Fibroblast of lung (primary cell): ENCODE results near the gene SPPL3. TPM values are rescaled to one million over a fixed set of nuclear protein-coding genes. Genes with fewer than 3 reads are reported as not detected.
A peak's percentile ranks its signal among the peaks of the same experiment; 100 is the strongest.

Experiments
- DNase-seq, 2 donors: peaks; one replicate each; pipeline versions ENCODE4 v3.0.0 to v3.0.0-alpha.2; 2010; ENCODE audit warnings: low read depth in 2 of 2
- H2AFZ ChIP-seq: 2 replicates; pipeline ENCODE4 v1.5.1; 2012; ENCODE audit warnings: low read length, control low read depth, inconsistent platforms
- H3K27ac ChIP-seq: 2 replicates; pipeline ENCODE4 v1.5.1; 2011; ENCODE audit warnings: low read length, control low read depth; ENCODE audit not compliant: insufficient read depth
- H3K27me3 ChIP-seq: 2 replicates; pipeline ENCODE4 v1.5.1; 2011; ENCODE audit warnings: mild to moderate bottlenecking, low read length; ENCODE audit not compliant: control insufficient read depth, insufficient read depth
- H3K36me3 ChIP-seq: 2 replicates; pipeline ENCODE4 v1.5.1; 2011; ENCODE audit warnings: low read length; ENCODE audit not compliant: control insufficient read depth, insufficient read depth
- H3K4me1 ChIP-seq: 2 replicates; pipeline ENCODE4 v1.5.1; 2011; ENCODE audit warnings: low read length; ENCODE audit not compliant: control insufficient read depth, insufficient read depth; ENCODE audit errors: extremely low read depth
- H3K4me2 ChIP-seq: 2 replicates; pipeline ENCODE4 v1.5.1; 2011; ENCODE audit warnings: low read length, control low read depth; ENCODE audit not compliant: insufficient read depth; ENCODE audit errors: extremely low read depth
- H3K4me3 ChIP-seq, 4 experiments: fragments of 200-600 bp in 1 of 4; sonication (generic) in 1 of 4; replicated peaks in 1 of 4; 2 replicates each; pipeline ENCODE4 v1.5.1; 2011 to 2016; ENCODE audit warnings: low read length in 4 of 4, low read depth in 3 of 4, mild to moderate bottlenecking in 3 of 4, control low read depth in 2 of 4, inconsistent platforms in 1 of 4, mixed read lengths in 1 of 4; ENCODE audit not compliant: insufficient read depth in 1 of 4; ENCODE audit errors: control extremely low read depth in 1 of 4
- H3K79me2 ChIP-seq: 2 replicates; pipeline ENCODE4 v1.5.1; 2012; ENCODE audit warnings: mild to moderate bottlenecking, low read length, inconsistent platforms; ENCODE audit not compliant: control insufficient read depth, insufficient read depth
- H3K9ac ChIP-seq: 2 replicates; pipeline ENCODE4 v1.5.1; 2011; ENCODE audit warnings: mild to moderate bottlenecking, low read length, control low read depth; ENCODE audit not compliant: insufficient read depth
- H3K9me3 ChIP-seq: 2 replicates; pipeline ENCODE4 v1.5.1; 2012; ENCODE audit warnings: low read depth, low read length; ENCODE audit not compliant: control insufficient read depth, insufficient read depth
- H4K20me1 ChIP-seq: 2 replicates; pipeline ENCODE4 v1.5.1; 2011; ENCODE audit warnings: low read length; ENCODE audit not compliant: control insufficient read depth, insufficient read depth; ENCODE audit errors: extremely low read depth
- CTCF ChIP-seq, 2 donors: IDR thresholded peaks in 1 of 2; conservative IDR thresholded peaks in 1 of 2; 1 replicate in 1 of 2; 2 replicates in 1 of 2; pipeline ENCODE4 v1.5.1; 2011 to 2012; ENCODE audit warnings: low read length in 2 of 2, control low read depth in 1 of 2, inconsistent platforms in 1 of 2, low read depth in 1 of 2, mild to moderate bottlenecking in 1 of 2
- EZH2 ChIP-seq: IDR thresholded peaks from 2 replicates; pipeline ENCODE4 v1.5.1; 2012; ENCODE audit warnings: low read length, control low read depth, mild to moderate bottlenecking; ENCODE audit errors: missing control alignments
- polyA plus RNA-seq, 2 donors: library from polyadenylated mRNA; depleted of rRNA in 1 of 2; stranded (reverse) in 1 of 2; unstranded in 1 of 2; fragments of >200 nt; gene quantifications; 2 replicates each; pipeline ENCODE4 v1.2.1, GENCODE V29; 2011 to 2012; ENCODE audit warnings: missing spikeins in 1 of 2
- total RNA-seq: library from RNA; depleted of rRNA; stranded (reverse); fragments of >200 nt; gene quantifications from 2 replicates; pipeline ENCODE4 v1.2.1, GENCODE V29; 2014

Gene SPPL3
- total and polyA plus RNA-seq, 2 donors (not counting 1 experiment from before 2014, with no cell fraction given), result 7.1 to 41.4 TPM

GRCh38 chr12:120721866-120722265 is 182.3 kb downstream of the SPPL3 start:
- Histone ChIP-seq H3K9me3 (no peaks in the 10 kb centered on the region), H3K79me2 (no peaks in the 10 kb centered on the region), H3K4me1 (peaks cover 3% of the 10 kb centered on the region), H4K20me1 (no peaks in the 10 kb centered on the region), H3K9ac (no peak overlapping the region), H3K27ac (no peak overlapping the region), H3K36me3 (peaks cover 20% of the 10 kb centered on the region), H3K4me3 (no peak overlapping the region), H2AFZ (no peak overlapping the region), H3K4me2 (no peak overlapping the region), H3K27me3 (no peaks in the 10 kb centered on the region)
- TF ChIP-seq CTCF (conservative IDR thresholded peaks at IDR 0.05 in 1 of 2, IDR thresholded peaks at IDR 0.05 in 1 of 2; ENCODE audit: low read depth in 1 of 2, low read length in 2 of 2) (no peak), EZH2 (no peak)
- DNase-seq, result no peak

- H3K9me3 ChIP-seq, result no peaks in the 10 kb centered on the region
- no peaks in the 10 kb centered on the region for H4K20me1 ChIP-seq
- H3K36me3 ChIP-seq, result peaks cover 21% of the 10 kb centered on the region
- no peak overlapping the region for H3K27ac ChIP-seq
- no peaks in the 10 kb centered on the region for H3K27me3 ChIP-seq
- H3K4me1 ChIP-seq, result peaks cover 3% of the 10 kb centered on the region
- H3K9ac ChIP-seq, result no peak overlapping the region
- no peaks in the 10 kb centered on the region for H3K79me2 ChIP-seq
- no peak overlapping the region for H3K4me3 ChIP-seq
- TF ChIP-seq CTCF (conservative IDR thresholded peaks at IDR 0.05 in 1 of 2, IDR thresholded peaks at IDR 0.05 in 1 of 2; ENCODE audit: low read depth in 1 of 2, low read length in 2 of 2) (no peak), EZH2 (no peak)
- no peak for DNase-seq
- H2AFZ ChIP-seq, result no peak overlapping the region
- no peak overlapping the region for H3K4me2 ChIP-seq
These were observed 183.0 kb downstream of the SPPL3 start for GRCh38 chr12:120720987-120721801.

- H3K36me3 ChIP-seq, result peaks cover 21% of the 10 kb centered on the region
These were observed 183.7 kb downstream of the SPPL3 start for GRCh38 chr12:120720234-120720986.

More at GRCh38 chr12:120720234-120720986, 183.7 kb downstream of the SPPL3 start:
- Histone ChIP-seq H2AFZ (no peak overlapping the region), H3K4me3 (no peak overlapping the region), H3K9me3 (no peaks in the 10 kb centered on the region), H3K27ac (no peak overlapping the region), H3K27me3 (no peaks in the 10 kb centered on the region), H4K20me1 (no peaks in the 10 kb centered on the region), H3K4me2 (no peak overlapping the region), H3K79me2 (no peaks in the 10 kb centered on the region), H3K9ac (no peak overlapping the region), H3K4me1 (peaks cover 3% of the 10 kb centered on the region)
- TF ChIP-seq EZH2, result no peak
- no peak for TF ChIP-seq CTCF (conservative IDR thresholded peaks at IDR 0.05 in 1 of 2, IDR thresholded peaks at IDR 0.05 in 1 of 2; ENCODE audit: low read depth in 1 of 2, low read length in 2 of 2)
- DNase-seq, result peak; percentile 70 to 71
